Globus pallidus (tissue), 1 donor: Measurements from ENCODE around the gene BBOX1.

Experiments used
- DNase-seq: peaks from one replicate; pipeline ENCODE4 v3.0.0-alpha.2; 2015; ENCODE audit warnings: low spot score

The BBOX1 gene

GRCh38 chr11:27025312-27025955 lies 15.2 kb upstream of the BBOX1 start:
- no peak for DNase-seq

- DNase-seq: no peak
Observed at GRCh38 chr11:27025957-27026733, 14.5 kb upstream of the BBOX1 start.

GRCh38 chr11:27028561-27028965 lies 12.1 kb upstream of the BBOX1 start:
- no peak for DNase-seq

- DNase-seq: no peak
Observed at GRCh38 chr11:27029966-27030365, 10.6 kb upstream of the BBOX1 start.

GRCh38 chr11:27031754-27032153 lies 8.9 kb upstream of the BBOX1 start:
- no peak for DNase-seq

GRCh38 chr11:27039873-27040272 lies 742 bp upstream of the BBOX1 start:
- no peak for DNase-seq

- DNase-seq: peak; percentile 56
Observed at GRCh38 chr11:27041141-27041899, 705 bp downstream of the BBOX1 start.

GRCh38 chr11:27046956-27047355 lies 6.3 kb downstream of the BBOX1 start:
- no peak for DNase-seq

GRCh38 chr11:27052668-27053067 lies 12.1 kb downstream of the BBOX1 start:
- DNase-seq: no peak

- DNase-seq: no peak
Observed at GRCh38 chr11:27055065-27055682, 14.6 kb downstream of the BBOX1 start.

- no peak for DNase-seq
Observed at GRCh38 chr11:27057091-27057780, 16.6 kb downstream of the BBOX1 start.

- no peak for DNase-seq
Observed at GRCh38 chr11:27058456-27058855, 17.8 kb downstream of the BBOX1 start.

GRCh38 chr11:27059431-27059830 lies 18.8 kb downstream of the BBOX1 start:
- DNase-seq: no peak

GRCh38 chr11:27060816-27061460 lies 20.3 kb downstream of the BBOX1 start:
- DNase-seq: no peak

- no peak for DNase-seq
Observed at GRCh38 chr11:27061461-27061821, 20.8 kb downstream of the BBOX1 start.

- DNase-seq: no peak
Observed at GRCh38 chr11:27064086-27064485, 23.5 kb downstream of the BBOX1 start.

- DNase-seq: no peak
Observed at GRCh38 chr11:27075192-27075591, 34.6 kb downstream of the BBOX1 start.

GRCh38 chr11:27075655-27076054 lies 35.0 kb downstream of the BBOX1 start:
- no peak for DNase-seq

GRCh38 chr11:27076121-27076589 lies 35.5 kb downstream of the BBOX1 start:
- no peak for DNase-seq

GRCh38 chr11:27081056-27081455 lies 40.4 kb downstream of the BBOX1 start:
- DNase-seq: no peak

- DNase-seq: no peak
Observed at GRCh38 chr11:27083241-27083640, 42.6 kb downstream of the BBOX1 start.
